CD4-positive, alpha-beta T cell treated with Interleukin-4 for 1 hour (primary cell): ENCODE data around the gene TMC8.
A peak's percentile ranks its signal among the peaks of the same experiment; 100 is the strongest.

Source experiments
- DNase-seq, 2 donors: peaks; one replicate each; pipeline ENCODE4 v3.0.0-alpha.2; 2020 to 2022

The TMC8 gene

GRCh38 chr17:78124081-78124835 lies 6.3 kb upstream of the TMC8 start:
- peak in 1 of 2 donors; percentile 72 for DNase-seq

GRCh38 chr17:78124836-78125137 lies 5.8 kb upstream of the TMC8 start:
- no peak for DNase-seq

- no peak for DNase-seq
Observed at GRCh38 chr17:78125138-78125913, 5.2 kb upstream of the TMC8 start.

GRCh38 chr17:78125976-78126894 lies 4.3 kb upstream of the TMC8 start:
- no peak for DNase-seq

GRCh38 chr17:78126895-78127238 lies 3.7 kb upstream of the TMC8 start:
- no peak for DNase-seq

GRCh38 chr17:78127239-78127887 lies 3.2 kb upstream of the TMC8 start:
- peak; percentile 72 to 81 for DNase-seq

- no peak for DNase-seq
Observed at GRCh38 chr17:78127888-78128550, 2.6 kb upstream of the TMC8 start.

GRCh38 chr17:78128551-78129350 lies 1.8 kb upstream of the TMC8 start, which contains the start of gene TMC6:
TSS of gene TMC6 (minus strand) at chr17:78128755. CDS start at chr17:78126832, 1,923 bp downstream.
- peak; percentile 72 to 78 for DNase-seq

- DNase-seq = peak; percentile 50 to 60
Observed at GRCh38 chr17:78129351-78130089, 1.1 kb upstream of the TMC8 start.

- peak in 1 of 2 donors; percentile 37 for DNase-seq
Observed at GRCh38 chr17:78130090-78130436, 508 bp upstream of the TMC8 start.

- no peak for DNase-seq
Observed at GRCh38 chr17:78131172-78132083, 857 bp downstream of the TMC8 start.

GRCh38 chr17:78132084-78132676 lies 1.6 kb downstream of the TMC8 start:
- DNase-seq = peak; percentile 82 to 88

- no peak for DNase-seq
Observed at GRCh38 chr17:78132767-78133178, 2.2 kb downstream of the TMC8 start.

- no peak for DNase-seq
Observed at GRCh38 chr17:78133179-78133951, 2.8 kb downstream of the TMC8 start.

- DNase-seq = peak; percentile 89
Observed at GRCh38 chr17:78133971-78134898, 3.7 kb downstream of the TMC8 start.

- no peak for DNase-seq
Observed at GRCh38 chr17:78134899-78135385, 4.4 kb downstream of the TMC8 start.
